Activated CD4-positive, alpha-beta T cell treated with anti-CD3 and anti-CD28 coated beads, Interleukin-2, amount 50 U/mL, for 48 hours (primary cell): ENCODE data around the gene C17orf107.
A peak's percentile ranks its signal among the peaks of the same experiment; 100 is the strongest.

Experiments used
- DNase-seq, 2 experiments: peaks; one replicate each; pipeline ENCODE4 v3.0.0-alpha.2; 2020

Gene C17orf107

DNA sequence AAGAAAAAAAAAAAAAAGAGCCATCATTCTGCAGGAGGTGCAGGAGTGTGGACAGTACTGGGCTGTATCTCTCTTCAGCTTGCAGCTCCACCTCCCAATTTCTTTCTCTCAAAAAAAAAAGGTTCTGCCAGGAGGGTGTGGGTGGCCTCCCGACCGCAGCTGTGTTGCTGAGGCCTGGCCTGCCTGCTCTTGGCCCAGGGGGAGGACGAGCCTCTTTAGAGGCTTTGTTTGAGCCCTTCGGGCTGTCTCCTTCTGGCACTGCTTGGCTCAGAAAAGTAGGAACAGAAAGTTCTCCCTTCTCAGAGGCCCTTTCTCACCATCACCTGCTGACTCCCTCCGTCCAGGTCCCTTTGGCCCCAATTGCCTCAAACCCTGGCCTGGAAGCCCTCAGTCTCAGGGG, 22.2 kb upstream of the C17orf107 start:
- DNase-seq, result no peak

DNA sequence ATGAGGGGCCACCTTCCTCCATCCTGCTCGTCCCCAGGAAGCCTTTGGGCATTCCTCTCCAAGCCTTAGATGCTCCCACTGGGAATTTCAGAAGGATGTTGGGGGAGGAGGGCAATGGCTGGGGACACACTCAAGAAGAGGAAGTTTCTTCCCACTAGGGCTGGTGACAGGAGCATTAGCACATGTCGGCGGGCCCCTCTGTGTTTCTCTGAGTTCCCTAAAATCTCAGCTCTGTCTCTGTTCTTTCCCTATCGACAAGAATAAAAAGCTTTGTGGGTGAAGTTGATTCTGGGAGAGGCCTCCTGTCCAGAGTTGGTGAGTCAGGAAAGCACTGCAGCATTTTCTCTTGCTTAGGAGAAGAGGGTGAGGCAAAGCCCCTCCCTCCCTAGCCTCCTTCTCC, 19.7 kb upstream of the C17orf107 start:
- no peak for DNase-seq

DNA sequence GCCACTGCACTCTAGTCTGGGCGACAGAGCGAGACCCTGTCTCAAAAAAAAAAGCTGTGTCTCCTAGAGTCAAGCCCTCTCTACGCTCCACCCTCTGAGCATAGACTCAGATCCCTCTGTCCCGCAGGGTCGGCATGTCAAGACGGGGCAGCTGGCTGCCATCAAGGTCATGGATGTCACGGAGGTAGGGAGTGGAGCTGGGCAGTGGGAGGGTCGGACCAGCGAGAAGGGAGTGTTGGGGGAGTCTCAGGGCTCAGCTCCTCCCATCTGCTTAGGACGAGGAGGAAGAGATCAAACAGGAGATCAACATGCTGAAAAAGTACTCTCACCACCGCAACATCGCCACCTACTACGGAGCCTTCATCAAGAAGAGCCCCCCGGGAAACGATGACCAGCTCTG, 18.5 kb upstream of the C17orf107 start:
- DNase-seq, result no peak

DNA sequence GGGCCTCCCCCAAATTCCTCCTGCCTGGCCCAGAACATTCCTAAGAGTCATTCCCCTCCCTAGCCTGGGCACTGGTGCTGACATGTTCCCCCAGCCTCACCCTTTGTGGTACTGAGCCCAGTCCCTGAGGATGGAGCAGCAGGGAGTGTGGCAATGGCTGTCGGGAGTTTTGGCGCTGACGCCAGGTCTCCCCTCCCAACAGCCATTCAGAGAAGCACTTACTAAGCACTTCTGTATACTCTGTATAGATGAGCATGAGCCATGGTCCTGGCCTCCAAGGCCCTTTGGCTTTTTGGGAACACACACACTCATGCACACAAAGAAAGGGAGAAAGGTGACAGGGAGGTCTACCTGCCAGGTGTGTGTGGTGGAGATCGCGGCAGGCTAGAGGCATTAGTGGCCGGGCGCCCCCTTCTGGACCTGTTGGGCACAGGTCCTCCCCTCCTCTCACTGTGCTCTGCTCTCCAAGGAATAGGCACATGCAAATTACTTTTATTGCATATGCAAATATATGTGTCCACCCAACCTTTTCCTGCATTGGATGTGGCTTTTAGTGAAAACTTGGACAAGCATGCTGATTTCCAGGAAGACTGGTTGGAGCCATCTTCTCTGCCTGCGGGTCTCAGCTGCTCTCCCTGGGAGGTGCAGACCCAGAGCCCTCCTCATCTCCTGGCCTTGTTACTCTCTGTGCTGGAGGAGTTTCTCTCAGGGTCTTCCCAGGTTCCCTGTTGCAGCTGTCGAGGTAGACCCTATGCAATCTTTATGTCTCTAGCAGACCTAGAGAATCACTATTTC, 17.4 kb upstream of the C17orf107 start:
- DNase-seq, result peak; percentile 66 to 69

DNA sequence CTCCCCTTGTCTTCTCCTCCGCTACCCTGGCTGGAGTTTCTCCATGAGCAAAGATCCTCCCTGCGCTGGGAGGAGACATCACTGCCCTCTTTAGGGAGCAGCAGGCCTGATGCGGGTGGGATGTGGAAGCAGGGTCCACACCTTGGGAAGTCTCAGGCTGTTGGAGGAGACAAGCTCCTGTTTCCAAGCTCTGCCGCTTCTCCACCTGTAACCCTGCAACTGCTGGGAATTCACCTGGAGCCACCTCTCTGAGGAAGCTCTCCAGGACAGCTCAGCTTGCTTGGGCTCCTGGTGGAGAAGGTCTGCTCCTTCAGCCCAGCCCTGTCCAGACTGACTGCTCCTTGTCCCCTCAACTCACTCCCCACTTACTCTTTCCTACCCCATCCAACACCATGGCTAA, 14.8 kb upstream of the C17orf107 start:
- no peak for DNase-seq

DNA sequence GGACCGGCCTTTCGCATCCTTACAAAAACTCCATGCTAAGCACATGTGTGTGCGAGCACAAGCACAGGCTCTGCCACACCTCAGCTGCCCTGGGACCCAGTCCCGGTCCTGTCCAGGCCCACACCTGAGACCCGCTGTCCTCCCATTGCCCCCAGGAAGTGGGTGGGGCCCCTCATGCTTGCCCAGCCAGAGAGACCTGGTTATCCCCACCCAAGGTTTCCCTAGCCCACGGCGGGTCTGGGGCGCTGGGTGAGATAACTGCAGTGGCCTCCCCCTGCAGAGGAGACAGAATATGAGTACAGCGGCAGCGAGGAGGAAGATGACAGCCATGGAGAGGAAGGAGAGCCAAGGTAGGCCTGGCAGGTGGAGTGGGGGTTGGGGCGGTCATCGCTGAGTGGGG, 12.5 kb upstream of the C17orf107 start:
- no peak for DNase-seq

DNA sequence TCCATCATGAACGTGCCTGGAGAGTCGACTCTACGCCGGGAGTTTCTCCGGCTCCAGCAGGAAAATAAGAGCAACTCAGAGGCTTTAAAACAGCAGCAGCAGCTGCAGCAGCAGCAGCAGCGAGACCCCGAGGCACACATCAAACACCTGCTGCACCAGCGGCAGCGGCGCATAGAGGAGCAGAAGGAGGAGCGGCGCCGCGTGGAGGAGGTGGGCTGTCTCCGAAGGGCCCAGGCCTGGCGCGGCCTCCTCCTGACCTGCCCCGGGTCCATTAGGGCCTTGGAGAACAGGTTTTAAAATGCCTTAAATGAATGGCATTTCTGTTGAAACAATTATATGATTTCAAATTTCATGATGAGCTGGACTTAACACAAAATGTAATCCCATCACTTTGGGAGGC, 11.8 kb upstream of the C17orf107 start:
- no peak for DNase-seq

DNA sequence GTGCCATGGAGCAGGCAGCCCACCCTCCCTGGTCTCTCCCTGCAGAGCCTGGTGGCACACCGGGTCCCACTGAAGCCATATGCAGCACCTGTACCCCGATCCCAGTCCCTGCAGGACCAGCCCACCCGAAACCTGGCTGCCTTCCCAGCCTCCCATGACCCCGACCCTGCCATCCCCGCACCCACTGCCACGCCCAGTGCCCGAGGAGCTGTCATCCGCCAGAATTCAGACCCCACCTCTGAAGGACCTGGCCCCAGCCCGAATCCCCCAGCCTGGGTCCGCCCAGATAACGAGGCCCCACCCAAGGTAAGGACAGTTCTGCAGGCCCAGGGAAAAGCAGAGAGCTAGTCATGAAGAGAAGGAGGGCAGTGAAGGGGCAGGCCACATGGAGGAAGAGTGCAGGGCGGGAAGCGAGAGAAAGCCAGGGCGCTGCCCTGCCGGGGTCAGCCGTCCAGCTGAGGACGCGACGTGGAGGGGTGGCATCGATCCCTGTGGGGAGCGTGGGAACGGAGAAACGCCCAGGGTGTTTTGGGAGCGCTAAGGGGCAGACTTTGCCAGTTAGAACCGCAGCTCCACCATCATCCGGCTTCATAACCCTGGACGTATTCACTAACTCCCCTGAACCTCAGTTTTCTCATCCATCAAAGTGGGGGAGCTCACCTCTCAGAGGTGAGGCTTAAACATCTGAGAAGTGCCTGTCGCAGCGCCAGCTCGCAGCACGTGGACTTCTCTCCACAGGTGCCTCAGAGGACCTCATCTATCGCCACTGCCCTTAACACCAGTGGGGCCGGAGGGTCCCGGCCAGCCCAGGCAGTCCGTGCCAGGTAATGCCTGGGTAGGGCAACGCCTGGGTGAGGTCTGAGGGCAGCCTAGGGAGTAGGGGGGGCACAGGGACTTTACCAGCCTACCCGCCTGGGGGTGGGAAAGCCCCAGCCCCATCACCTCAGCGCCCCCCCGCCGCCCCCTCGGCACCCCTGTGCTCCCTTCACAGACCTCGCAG, 7.6 kb upstream of the C17orf107 start:
- DNase-seq, result no peak

DNA sequence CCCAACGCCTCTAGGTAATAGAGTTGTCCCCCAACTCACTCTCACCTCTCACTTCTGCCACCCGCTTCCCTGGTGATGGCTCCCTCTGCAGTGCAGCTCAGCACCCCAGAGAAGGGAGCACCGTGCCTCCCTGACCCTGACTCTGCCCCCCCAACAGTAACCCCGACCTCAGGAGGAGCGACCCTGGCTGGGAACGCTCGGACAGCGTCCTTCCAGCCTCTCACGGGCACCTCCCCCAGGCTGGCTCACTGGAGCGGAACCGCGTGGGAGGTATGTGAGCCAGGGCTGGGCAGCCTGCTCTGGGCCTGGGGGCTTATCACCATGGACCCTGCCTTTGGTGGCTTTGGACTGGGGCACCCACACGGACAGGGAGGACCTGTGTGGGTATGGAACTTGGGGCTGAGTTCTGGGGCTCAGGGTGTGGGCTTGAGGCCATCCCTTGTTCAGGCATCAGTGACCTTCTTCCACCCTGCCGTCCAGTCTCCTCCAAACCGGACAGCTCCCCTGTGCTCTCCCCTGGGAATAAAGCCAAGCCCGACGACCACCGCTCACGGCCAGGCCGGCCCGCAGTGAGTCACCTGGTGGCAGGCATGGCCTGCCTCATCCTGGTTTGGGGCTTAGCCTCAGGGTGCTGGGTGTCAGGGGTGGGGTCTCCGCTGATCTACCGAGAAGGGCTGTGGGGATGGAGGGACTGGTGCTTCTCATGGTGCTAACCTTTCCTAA, 6.7 kb upstream of the C17orf107 start:
- DNase-seq, result no peak

DNA sequence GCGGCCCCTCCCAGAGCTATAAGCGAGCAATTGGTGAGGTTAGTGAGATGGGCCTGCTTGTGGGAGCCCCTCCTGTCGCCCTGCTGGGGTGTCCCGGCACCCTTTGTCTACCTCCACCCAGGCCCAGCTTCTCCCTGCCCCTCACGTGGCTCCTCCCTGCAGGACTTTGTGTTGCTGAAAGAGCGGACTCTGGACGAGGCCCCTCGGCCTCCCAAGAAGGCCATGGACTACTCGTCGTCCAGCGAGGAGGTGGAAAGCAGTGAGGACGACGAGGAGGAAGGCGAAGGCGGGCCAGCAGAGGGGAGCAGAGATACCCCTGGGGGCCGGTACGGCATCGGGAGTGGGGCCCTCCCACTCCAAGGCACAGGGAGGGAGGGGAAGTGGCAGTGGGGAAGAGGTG, 6.1 kb upstream of the C17orf107 start:
- DNase-seq, result no peak

DNA sequence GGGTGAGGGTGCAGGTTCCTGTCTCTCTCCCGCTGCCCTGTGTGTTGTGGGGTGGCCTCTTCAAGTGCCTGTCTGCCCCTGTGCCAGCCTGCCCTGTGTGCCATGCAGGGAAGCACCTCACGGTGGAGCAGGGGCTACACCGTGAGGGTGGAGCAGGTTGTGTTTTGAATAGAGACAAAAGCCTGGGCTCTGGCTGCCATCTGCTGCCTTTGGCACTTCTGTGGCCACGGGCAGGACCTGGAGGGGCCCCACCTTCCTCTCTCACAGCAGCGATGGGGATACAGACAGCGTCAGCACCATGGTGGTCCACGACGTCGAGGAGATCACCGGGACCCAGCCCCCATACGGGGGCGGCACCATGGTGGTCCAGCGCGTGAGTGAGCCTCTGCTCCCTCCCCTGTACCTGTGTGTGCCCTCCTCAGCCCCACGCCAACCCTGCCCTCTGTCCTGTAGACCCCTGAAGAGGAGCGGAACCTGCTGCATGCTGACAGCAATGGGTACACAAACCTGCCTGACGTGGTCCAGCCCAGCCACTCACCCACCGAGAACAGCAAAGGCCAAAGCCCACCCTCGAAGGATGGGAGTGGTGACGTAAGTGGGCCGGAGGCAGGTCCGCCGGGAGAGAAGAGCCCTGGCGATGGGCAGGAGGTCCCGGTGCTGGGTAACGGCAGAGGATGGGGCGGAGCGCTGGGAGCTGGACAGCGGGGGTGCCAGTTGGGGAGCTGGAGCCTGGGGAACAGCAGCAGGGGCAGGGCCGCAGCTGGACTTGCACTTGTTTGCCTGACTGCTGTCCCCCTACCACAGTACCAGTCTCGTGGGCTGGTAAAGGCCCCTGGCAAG, 5.4 kb upstream of the C17orf107 start:
- no peak for DNase-seq

DNA sequence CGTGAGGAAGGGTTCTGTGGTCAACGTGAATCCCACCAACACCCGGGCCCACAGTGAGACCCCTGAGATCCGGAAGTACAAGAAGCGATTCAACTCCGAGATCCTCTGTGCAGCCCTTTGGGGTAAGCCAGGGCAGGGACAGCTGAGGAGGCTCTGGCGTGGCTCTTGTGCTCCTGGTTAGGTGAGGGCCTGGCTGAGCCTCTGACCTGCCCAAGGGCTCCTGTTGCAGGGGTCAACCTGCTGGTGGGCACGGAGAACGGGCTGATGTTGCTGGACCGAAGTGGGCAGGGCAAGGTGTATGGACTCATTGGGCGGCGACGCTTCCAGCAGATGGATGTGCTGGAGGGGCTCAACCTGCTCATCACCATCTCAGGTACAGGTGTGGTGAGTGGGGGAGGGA, 4.2 kb upstream of the C17orf107 start:
- no peak for DNase-seq

DNA sequence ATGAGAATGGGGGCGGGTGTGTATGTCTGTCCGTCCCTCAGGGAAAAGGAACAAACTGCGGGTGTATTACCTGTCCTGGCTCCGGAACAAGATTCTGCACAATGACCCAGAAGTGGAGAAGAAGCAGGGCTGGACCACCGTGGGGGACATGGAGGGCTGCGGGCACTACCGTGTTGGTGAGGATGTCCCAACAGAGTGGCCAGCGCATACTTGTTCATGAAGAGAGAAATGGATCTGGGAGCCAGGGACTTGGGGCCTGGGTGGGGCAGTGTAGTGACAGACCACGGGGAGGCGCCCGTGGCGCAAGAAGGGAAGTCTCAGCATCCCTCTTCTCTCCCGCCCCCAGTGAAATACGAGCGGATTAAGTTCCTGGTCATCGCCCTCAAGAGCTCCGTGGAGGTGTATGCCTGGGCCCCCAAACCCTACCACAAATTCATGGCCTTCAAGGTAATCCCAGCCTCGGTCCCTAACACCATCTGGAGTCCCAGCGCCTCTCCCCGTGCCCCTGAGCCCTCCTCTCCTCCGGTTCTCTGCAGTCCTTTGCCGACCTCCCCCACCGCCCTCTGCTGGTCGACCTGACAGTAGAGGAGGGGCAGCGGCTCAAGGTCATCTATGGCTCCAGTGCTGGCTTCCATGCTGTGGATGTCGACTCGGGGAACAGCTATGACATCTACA, 3.5 kb upstream of the C17orf107 start:
- no peak for DNase-seq

DNA sequence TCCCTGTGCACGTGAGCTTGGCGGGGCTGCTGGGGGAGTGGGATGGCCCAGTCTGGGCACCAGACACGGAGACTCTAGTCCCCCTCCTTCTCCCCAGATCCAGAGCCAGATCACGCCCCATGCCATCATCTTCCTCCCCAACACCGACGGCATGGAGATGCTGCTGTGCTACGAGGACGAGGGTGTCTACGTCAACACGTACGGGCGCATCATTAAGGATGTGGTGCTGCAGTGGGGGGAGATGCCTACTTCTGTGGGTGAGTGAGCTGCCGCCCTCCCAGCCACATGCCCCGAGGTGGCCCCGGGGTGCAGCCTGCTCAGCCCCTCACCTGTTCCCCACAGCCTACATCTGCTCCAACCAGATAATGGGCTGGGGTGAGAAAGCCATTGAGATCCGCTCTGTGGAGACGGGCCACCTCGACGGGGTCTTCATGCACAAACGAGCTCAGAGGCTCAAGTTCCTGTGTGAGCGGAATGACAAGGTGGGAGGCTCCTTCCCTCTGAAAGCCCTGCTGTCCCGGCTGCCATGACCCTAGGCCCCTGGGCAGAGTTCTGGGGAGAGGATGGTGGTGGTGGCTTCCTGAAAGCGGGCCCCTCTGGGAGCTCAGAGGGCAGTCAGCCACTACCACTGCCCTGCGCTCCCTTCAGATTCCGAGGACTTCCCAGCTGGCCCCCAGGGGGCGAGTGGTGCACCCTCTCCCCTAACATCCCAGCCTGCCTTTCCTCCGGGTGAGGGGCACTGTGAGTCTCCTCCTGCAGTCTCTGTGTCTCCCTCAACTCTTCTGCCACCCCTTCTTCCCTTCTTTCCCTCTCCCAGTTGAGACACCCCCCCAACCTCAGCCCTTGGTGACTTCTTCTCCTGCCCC, 2.8 kb upstream of the C17orf107 start:
- DNase-seq, result no peak

DNA sequence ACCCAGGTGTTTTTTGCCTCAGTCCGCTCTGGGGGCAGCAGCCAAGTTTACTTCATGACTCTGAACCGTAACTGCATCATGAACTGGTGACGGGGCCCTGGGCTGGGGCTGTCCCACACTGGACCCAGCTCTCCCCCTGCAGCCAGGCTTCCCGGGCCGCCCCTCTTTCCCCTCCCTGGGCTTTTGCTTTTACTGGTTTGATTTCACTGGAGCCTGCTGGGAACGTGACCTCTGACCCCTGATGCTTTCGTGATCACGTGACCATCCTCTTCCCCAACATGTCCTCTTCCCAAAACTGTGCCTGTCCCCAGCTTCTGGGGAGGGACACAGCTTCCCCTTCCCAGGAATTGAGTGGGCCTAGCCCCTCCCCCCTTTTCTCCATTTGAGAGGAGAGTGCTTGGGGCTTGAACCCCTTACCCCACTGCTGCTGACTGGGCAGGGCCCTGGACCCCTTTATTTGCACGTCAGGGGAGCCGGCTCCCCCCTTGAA, 2.1 kb upstream of the C17orf107 start:
- no peak for DNase-seq

DNA sequence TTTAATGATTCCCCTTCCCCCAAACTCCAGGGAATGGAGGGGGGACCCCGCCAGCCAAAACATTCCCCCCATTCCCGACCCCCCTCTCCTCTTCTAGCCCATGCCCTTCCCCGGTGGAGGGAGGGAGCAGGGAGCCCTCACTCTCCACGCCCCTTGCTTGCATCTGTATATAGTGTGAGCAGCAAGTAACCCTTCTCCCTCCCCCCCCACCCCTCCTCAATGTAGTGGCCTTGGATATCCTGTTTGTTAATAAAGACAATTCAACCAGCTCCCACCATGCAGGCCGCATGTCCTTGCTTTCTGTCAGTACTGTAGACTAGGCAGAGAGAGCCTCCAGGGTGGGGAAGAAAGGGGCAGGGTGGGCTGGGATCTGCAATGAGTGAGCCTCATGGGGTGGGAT, 1.6 kb upstream of the C17orf107 start:
- no peak for DNase-seq

DNA sequence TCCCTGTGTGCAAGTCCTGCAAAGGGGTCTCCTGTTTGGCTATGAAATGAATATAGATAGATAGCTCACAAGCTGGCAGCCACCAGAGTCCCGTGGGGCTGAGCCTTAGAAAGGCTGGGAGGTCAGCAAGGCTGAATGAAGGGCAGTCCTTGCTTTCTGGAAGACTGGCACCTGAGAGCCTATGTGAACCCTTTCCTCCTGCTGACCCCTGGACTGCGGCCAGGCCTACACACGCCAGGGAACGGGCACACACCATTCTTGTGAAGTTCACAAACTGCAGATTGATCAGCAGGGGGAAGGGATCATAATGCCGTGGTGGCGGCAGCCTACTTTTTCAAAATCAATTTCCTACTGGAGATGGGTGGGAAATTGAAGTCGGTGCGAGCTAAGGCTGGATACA, 985 bp upstream of the C17orf107 start:
- no peak for DNase-seq

DNA sequence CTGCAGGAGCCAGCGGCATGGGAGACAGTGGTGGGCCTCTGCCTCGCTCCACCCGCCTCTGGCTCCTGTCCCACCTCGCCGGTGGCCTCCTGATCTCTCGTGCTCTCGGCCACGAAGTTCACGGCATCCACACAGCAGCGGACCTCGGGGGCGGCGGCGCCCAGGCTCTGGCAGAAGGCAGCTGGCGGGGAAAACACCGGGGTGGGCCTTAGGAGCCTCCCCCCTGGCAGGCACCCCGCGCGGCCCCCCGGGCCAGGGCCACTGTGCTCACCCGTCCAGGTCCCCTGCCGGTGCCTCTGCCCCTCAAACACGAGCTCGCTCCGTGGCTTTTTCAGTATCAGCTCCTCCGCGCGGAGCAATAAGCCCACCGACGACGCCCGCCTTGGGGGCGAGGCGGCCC, 409 bp upstream of the C17orf107 start:
- DNase-seq, result peak in 1 of 2 experiments; percentile 11

DNA sequence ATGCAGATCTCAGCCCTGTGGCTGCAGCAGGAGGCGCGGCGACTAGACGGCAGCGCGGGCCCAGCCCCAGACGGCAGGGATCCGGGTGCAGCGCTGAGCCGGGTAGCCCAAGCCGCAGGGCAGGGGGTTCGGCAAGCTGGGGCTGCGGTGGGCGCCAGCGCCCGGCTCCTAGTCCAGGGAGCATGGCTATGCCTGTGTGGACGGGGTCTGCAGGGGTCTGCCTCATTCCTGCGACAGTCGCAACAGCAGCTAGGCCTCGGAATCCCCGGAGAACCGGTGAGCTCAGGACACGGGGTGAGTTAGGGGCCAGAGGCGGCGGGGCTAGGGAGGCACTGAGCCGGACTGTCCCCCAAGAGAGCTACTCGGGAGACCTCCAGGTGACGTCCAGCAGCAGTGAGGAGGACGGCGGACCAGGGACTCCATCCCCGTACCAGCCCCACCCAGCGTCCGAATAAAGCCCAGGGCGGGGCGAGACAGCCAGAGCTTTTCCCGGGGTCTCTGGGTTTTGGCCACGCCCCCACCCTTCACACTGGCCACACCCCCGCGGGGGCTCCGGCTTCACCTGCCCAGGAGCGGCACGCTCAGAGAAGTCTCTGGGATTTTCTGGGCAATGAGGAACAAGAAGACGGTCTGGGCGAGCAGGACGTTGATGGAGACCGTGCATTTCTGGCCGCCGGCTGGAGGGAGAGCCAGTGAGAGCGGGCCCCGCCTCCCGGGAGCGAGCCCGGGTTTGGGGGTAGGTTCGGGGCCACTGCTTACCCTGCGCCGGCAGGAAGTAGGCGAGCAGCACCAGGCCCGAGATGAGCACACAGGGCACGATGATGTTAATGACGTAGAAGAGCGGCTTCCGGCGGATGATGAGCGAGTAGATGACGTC, 1.1 kb downstream of the C17orf107 start:
- peak in 1 of 2 experiments; percentile 47 for DNase-seq
